H1 (cell line): ENCODE measurements around the gene FLRT2. TPM values are rescaled to one million over a fixed set of nuclear protein-coding genes. Genes with fewer than 3 reads are reported as not detected.

Source experiments
- CTCF ChIA-PET: fragments of 300-600 bp; sonication (Branson Sonifier 250); formaldehyde crosslinking; loops from one replicate; lab custom pipeline; 2021; ENCODE audit not compliant: partially characterized antibody; lab: Charles Lee
- POLR2A ChIA-PET: fragments of 300-600 bp; sonication (Branson Sonifier 250); formaldehyde crosslinking; loops from one replicate; lab custom pipeline; 2021; ENCODE audit warnings: inconsistent platforms; ENCODE audit not compliant: partially characterized antibody; lab: Charles Lee
- DNase-seq, 2 experiments: peaks; one replicate each; pipeline versions ENCODE4 v3.0.0 to v3.0.0-alpha.2; 2010 to 2022; ENCODE audit warnings: low spot score in 2 of 2, low read depth in 1 of 2, mixed read lengths in 1 of 2
- FAIRE-seq: peaks from 2 replicates; lab custom pipeline; 2011; peaks lifted over from hg19 to GRCh38; lab: Jason Lieb, UNC
- H2AFZ ChIP-seq: 2 replicates; pipeline ENCODE4 v1.8.1; 2012; ENCODE audit warnings: low read length, inconsistent platforms
- H2AK5ac ChIP-seq: 2 replicates; pipeline ENCODE4 v1.6.1; 2013; ENCODE audit warnings: low read depth, low read length
- H2BK120ac ChIP-seq: replicated peaks from 2 replicates; pipeline ENCODE3; 2013; ENCODE audit warnings: low read depth, low read length, inconsistent platforms
- H2BK12ac ChIP-seq: 2 replicates; pipeline ENCODE4 v1.6.1; 2013; ENCODE audit warnings: low read depth, low read length
- H2BK15ac ChIP-seq: 2 replicates; pipeline ENCODE4 v1.6.1; 2013; ENCODE audit warnings: low read length
- H2BK20ac ChIP-seq: 2 replicates; pipeline ENCODE4 v1.6.1; 2013; ENCODE audit warnings: low read length
- H2BK5ac ChIP-seq: 2 replicates; pipeline ENCODE4 v1.6.1; 2013; ENCODE audit warnings: low read depth, low read length
- H3K14ac ChIP-seq: 2 replicates; pipeline ENCODE4 v1.6.1; 2013; ENCODE audit warnings: inconsistent platforms; ENCODE audit not compliant: insufficient read length
- H3K18ac ChIP-seq: 2 replicates; pipeline ENCODE4 v1.6.1; 2013; ENCODE audit warnings: low read length; ENCODE audit errors: extremely low read depth
- H3K23ac ChIP-seq: 2 replicates; pipeline ENCODE4 v1.6.1; 2013; ENCODE audit warnings: inconsistent platforms; ENCODE audit not compliant: insufficient read length
- H3K23me2 ChIP-seq: 2 replicates; pipeline ENCODE4 v1.6.1; 2013; ENCODE audit warnings: low read depth, low read length
- H3K27ac ChIP-seq: 2 replicates; pipeline ENCODE4 v1.6.1; 2011; ENCODE audit warnings: low read depth, low read length, inconsistent platforms
- H3K27me3 ChIP-seq, 4 experiments: replicated peaks in 1 of 4; 1 replicate in 1 of 4; 2 replicates in 3 of 4; pipeline versions ENCODE4 v1.6.1 to v1.8.1; 2011 to 2013; ENCODE audit warnings: low read length in 3 of 4, mild to moderate bottlenecking in 3 of 4, inconsistent platforms in 2 of 4, mixed read lengths in 2 of 4, moderate library complexity in 1 of 4; ENCODE audit not compliant: control insufficient read depth in 3 of 4, insufficient read depth in 3 of 4; ENCODE audit errors: extremely low read depth in 1 of 4
- H3K36me3 ChIP-seq, 4 experiments: 2 replicates each; pipeline versions ENCODE4 v1.6.1 to v1.8.1; 2011 to 2013; ENCODE audit warnings: mild to moderate bottlenecking in 4 of 4, low read length in 3 of 4, moderate library complexity in 2 of 4, control low read depth in 1 of 4, inconsistent platforms in 1 of 4; ENCODE audit not compliant: insufficient read depth in 4 of 4, control insufficient read depth in 2 of 4
- H3K4ac ChIP-seq: replicated peaks from 2 replicates; pipeline ENCODE3; 2013; ENCODE audit warnings: low read length, low read depth, mixed read lengths, inconsistent platforms; ENCODE audit not compliant: insufficient read length
- H3K4me1 ChIP-seq, 4 experiments: replicated peaks in 1 of 4; 1 replicate in 1 of 4; 2 replicates in 3 of 4; pipeline versions ENCODE4 v1.6.1 to v1.8.1; 2011 to 2013; ENCODE audit warnings: low read length in 3 of 4, inconsistent platforms in 2 of 4, mixed read lengths in 1 of 4; ENCODE audit not compliant: insufficient read depth in 4 of 4, control insufficient read depth in 3 of 4
- H3K4me2 ChIP-seq, 2 experiments: 2 replicates each; pipeline versions ENCODE4 v1.6.1 to v1.8.1; 2011 to 2013; ENCODE audit warnings: low read depth in 2 of 2, low read length in 2 of 2, control low read depth in 1 of 2, inconsistent platforms in 1 of 2, mild to moderate bottlenecking in 1 of 2; ENCODE audit not compliant: insufficient read depth in 1 of 2
- H3K4me3 ChIP-seq, 4 experiments: fragments of 200-600, 300-600 bp in 1 of 4; sonication (generic), shearing (Covaris generic), sonication (Bioruptor Twin) in 1 of 4; 2 replicates each; pipeline versions ENCODE4 v1.5.1 to v1.8.1; 2011 to 2016; ENCODE audit warnings: low read length in 4 of 4, low read depth in 3 of 4, control low read depth in 2 of 4, inconsistent platforms in 2 of 4, mild to moderate bottlenecking in 2 of 4, mixed read lengths in 1 of 4, moderate library complexity in 1 of 4; ENCODE audit not compliant: insufficient read depth in 2 of 4; ENCODE audit errors: extremely low read depth in 1 of 4
- H3K56ac ChIP-seq: replicated peaks from 2 replicates; pipeline ENCODE3; 2013; ENCODE audit warnings: low read depth, mild to moderate bottlenecking, mixed read lengths, low read length, inconsistent platforms; ENCODE audit not compliant: insufficient read length
- H3K79me1 ChIP-seq: 2 replicates; pipeline ENCODE4 v1.6.1; 2013; ENCODE audit warnings: low read depth, low read length, control low read depth
- H3K79me2 ChIP-seq, 2 experiments: 2 replicates each; pipeline versions ENCODE4 v1.6.1 to v1.8.1; 2012 to 2013; ENCODE audit warnings: low read length in 2 of 2, mild to moderate bottlenecking in 2 of 2, inconsistent platforms in 1 of 2; ENCODE audit not compliant: insufficient read depth in 2 of 2, control insufficient read depth in 1 of 2
- H3K9ac ChIP-seq, 4 experiments: replicated peaks in 1 of 4; 1 replicate in 1 of 4; 2 replicates in 3 of 4; pipeline versions ENCODE4 v1.6.1 to v1.8.1; 2011 to 2013; ENCODE audit warnings: low read depth in 3 of 4, low read length in 3 of 4, control low read depth in 2 of 4, mild to moderate bottlenecking in 2 of 4, moderate library complexity in 2 of 4, inconsistent platforms in 1 of 4; ENCODE audit errors: extremely low read depth in 1 of 4
- H3K9me3 ChIP-seq, 2 experiments: 2 replicates each; pipeline versions ENCODE4 v1.6.1 to v1.8.1; 2012 to 2013; ENCODE audit warnings: mild to moderate bottlenecking in 2 of 2, moderate library complexity in 2 of 2, control low read depth in 1 of 2, inconsistent platforms in 1 of 2, low read depth in 1 of 2, low read length in 1 of 2, mixed read lengths in 1 of 2; ENCODE audit not compliant: insufficient read depth in 2 of 2
- H4K20me1 ChIP-seq, 2 experiments: replicated peaks in 1 of 2; 2 replicates each; pipeline versions ENCODE3 to v1.8.1; 2011 to 2013; ENCODE audit warnings: inconsistent platforms in 2 of 2, low read length in 2 of 2, mild to moderate bottlenecking in 1 of 2; ENCODE audit not compliant: insufficient read depth in 2 of 2, control insufficient read depth in 1 of 2
- H4K5ac ChIP-seq: 2 replicates; pipeline ENCODE4 v1.6.1; 2013; ENCODE audit warnings: low read length, low read depth, mixed read lengths, inconsistent platforms; ENCODE audit not compliant: insufficient read length
- H4K8ac ChIP-seq: 2 replicates; pipeline ENCODE4 v1.8.0; 2013; ENCODE audit warnings: mild to moderate bottlenecking, moderate library complexity, low read length, inconsistent platforms; ENCODE audit not compliant: insufficient read depth; ENCODE audit errors: extremely low read depth
- H4K91ac ChIP-seq: replicated peaks from 2 replicates; pipeline ENCODE3; 2013; ENCODE audit warnings: low read length, mixed read lengths, inconsistent platforms; ENCODE audit not compliant: insufficient read length
- BACH1 ChIP-seq: IDR thresholded peaks from 2 replicates; pipeline ENCODE4 v1.6.1; 2012; ENCODE audit warnings: low read length, improper control_type of control experiment
- BRCA1 ChIP-seq: IDR thresholded peaks from 2 replicates; pipeline ENCODE4 v1.6.1; 2012; ENCODE audit warnings: low read depth, low read length, improper control_type of control experiment
- CEBPB ChIP-seq: IDR thresholded peaks from 2 replicates; pipeline ENCODE4 v1.6.1; 2012; ENCODE audit warnings: low read depth, low read length
- EGR1 ChIP-seq: IDR thresholded peaks from 2 replicates; pipeline ENCODE4 v1.6.1; 2011; ENCODE audit warnings: low read depth, low read length, borderline replicate concordance
- HDAC2 ChIP-seq, 2 experiments: fragments of 300-600 bp in 1 of 2; sonication (generic) in 1 of 2; IDR thresholded peaks; 2 replicates each; pipeline ENCODE4 v1.6.1; 2011 to 2012; ENCODE audit warnings: low read depth in 2 of 2, low read length in 2 of 2, mild to moderate bottlenecking in 2 of 2, moderate library complexity in 2 of 2, borderline replicate concordance in 1 of 2, inconsistent platforms in 1 of 2
- KDM5A ChIP-seq: fragments of 200-600 bp; IDR thresholded peaks from 2 replicates; pipeline ENCODE4 v1.7.1; 2012; ENCODE audit warnings: mild to moderate bottlenecking, low read length, inconsistent platforms, mixed read lengths
- MAFK ChIP-seq: IDR thresholded peaks from 2 replicates; pipeline ENCODE4 v1.6.1; 2012; ENCODE audit warnings: low read depth, mild to moderate bottlenecking, improper control_type of control experiment, low read length
- NRF1 ChIP-seq: IDR thresholded peaks from 2 replicates; pipeline ENCODE4 v1.6.1; 2011; ENCODE audit warnings: mild to moderate bottlenecking, low read depth, low read length, improper control_type of control experiment
- RBBP5 ChIP-seq: IDR thresholded peaks from 2 replicates; pipeline ENCODE4 v1.7.1; 2012; ENCODE audit warnings: low read depth, mild to moderate bottlenecking, inconsistent platforms, low read length, moderate library complexity, borderline replicate concordance
- SAP30 ChIP-seq: fragments of 300-600 bp; sonication (generic); IDR thresholded peaks from 2 replicates; pipeline ENCODE4 v1.7.1; 2012; ENCODE audit warnings: low read length, moderate library complexity, mild to moderate bottlenecking, inconsistent platforms; ENCODE audit not compliant: insufficient read depth, insufficient replicate concordance
- SIN3A ChIP-seq, 2 experiments: IDR thresholded peaks in 1 of 2; conservative IDR thresholded peaks in 1 of 2; 2 replicates each; pipeline ENCODE4 v1.6.1; 2011 to 2012; ENCODE audit warnings: low read length in 2 of 2, improper control_type of control experiment in 1 of 2, low read depth in 1 of 2, mild to moderate bottlenecking in 1 of 2
- SIX5 ChIP-seq: IDR thresholded peaks from 2 replicates; pipeline ENCODE4 v1.6.1; 2011; ENCODE audit warnings: mild to moderate bottlenecking, low read depth, low read length
- SP2 ChIP-seq: IDR thresholded peaks from 2 replicates; pipeline ENCODE4 v1.6.1; 2012; ENCODE audit warnings: mild to moderate bottlenecking, low read length, inconsistent platforms
- SRF ChIP-seq: IDR thresholded peaks from 2 replicates; pipeline ENCODE4 v1.6.1; 2011; ENCODE audit warnings: mild to moderate bottlenecking, low read depth, low read length, moderate library complexity
- TBP ChIP-seq: IDR thresholded peaks from 2 replicates; pipeline ENCODE4 v1.6.1; 2011; ENCODE audit warnings: low read depth, low read length, improper control_type of control experiment
- WGBS, 2 experiments: shearing (Covaris generic) in 1 of 2; methylation state at CpG; one replicate each; pipeline versions ENCODE4 v1.1.6 to v1.1.7; 2013 to 2015; ENCODE audit warnings: low lambda C conversion rate in 2 of 2, mixed read lengths in 2 of 2, inconsistent platforms in 1 of 2, low coverage in 1 of 2, missing lambda C conversion rate in 1 of 2; ENCODE audit not compliant: insufficient replicate concordance in 2 of 2, insufficient coverage in 1 of 2, insufficient read length in 1 of 2; ENCODE audit errors: extremely low coverage in 1 of 2, missing lambda C conversion rate in 1 of 2; 5-methylcytosine and 5-hydroxymethylcytosine counted together
- polyA plus RNA-seq, 7 experiments: library from polyadenylated mRNA; depleted of rRNA in 3 of 7; stranded (reverse) in 5 of 7; unstranded in 2 of 7; fragments of >200 nt in 5 of 7; fragments of 200-250 nt in 2 of 7; gene quantifications; 1 replicate in 5 of 7; 2 replicates in 1 of 7; 4 replicates in 1 of 7; pipeline versions ENCODE4 v1.2.1 to v1.2.3, GENCODE V29; 2011 to 2013; ENCODE audit warnings: missing spikeins in 2 of 7, mixed read lengths in 2 of 7
- total RNA-seq: library from RNA; stranded (reverse); fragmentation: NEBNext Ultra II Directional; extraction: Animal tissue kit (Norgen Biotek cat#: 25700); gene quantifications from 2 replicates; pipeline ENCODE4 v1.2.1, GENCODE V29; 2021

FLRT2 gene
- total and polyA plus RNA-seq, 2 of the 8 experiments (the other 6 are each of a cell fraction or from before 2014, with no cell fraction given): 2.4 to 6.9 TPM

DNA sequence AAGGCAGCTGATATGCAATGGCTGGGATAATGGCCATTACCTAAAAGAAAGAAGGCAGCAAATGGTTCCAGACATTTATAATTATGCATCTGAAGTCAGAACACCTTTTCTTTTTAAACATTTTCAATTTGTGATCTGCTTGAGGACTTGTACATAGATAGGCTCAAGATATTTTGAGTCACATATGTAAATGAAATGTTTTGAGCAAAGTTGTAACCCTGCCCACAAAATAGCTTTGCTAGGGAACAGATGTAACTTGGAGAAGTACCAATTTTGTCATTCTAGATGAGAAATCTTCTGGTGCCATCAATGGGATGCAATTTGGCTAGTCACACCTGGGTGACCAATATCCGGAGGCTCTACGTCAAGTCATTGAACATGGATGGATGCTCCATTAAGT is 123.1 kb downstream of the FLRT2 start:
- H4K8ac ChIP-seq: no peak overlapping the region
- H4K91ac ChIP-seq: no peak overlapping the region
- H2AK5ac ChIP-seq: no peak overlapping the region
- no peak overlapping the region for H2BK20ac ChIP-seq
- FAIRE-seq (no peak), DNase-seq (no peak)
- no peaks in the 10 kb centered on the region; the same call in 1 of the 2 replicates for H3K23me2 ChIP-seq
- H2AFZ ChIP-seq: no peak overlapping the region
- H4K20me1 ChIP-seq: no peaks in the 10 kb centered on the region
- no peak overlapping the region for H2BK120ac ChIP-seq
- POLR2A ChIA-PET: no interaction called here
- no peaks in the 10 kb centered on the region for H3K79me1 ChIP-seq
- no peaks in the 10 kb centered on the region for H3K36me3 ChIP-seq
- H3K4me1 ChIP-seq: no peaks in the 10 kb centered on the region
- H3K9ac ChIP-seq: no peak overlapping the region
- H3K27me3 ChIP-seq: no peaks in the 10 kb centered on the region
- H3K18ac ChIP-seq: no peak overlapping the region
- no peak overlapping the region for H3K4me2 ChIP-seq
- WGBS, 2 experiments: 95% methylated on average over 2 of the region's 2 CpGs; no CpG with 5 or more reads in 1 of the 2 experiments
- no peak overlapping the region for H3K14ac ChIP-seq
- no peaks in the 10 kb centered on the region for H3K9me3 ChIP-seq
- H3K4ac ChIP-seq: no peak overlapping the region
- no peak overlapping the region for H3K56ac ChIP-seq
- H4K5ac ChIP-seq: no peak overlapping the region
- H3K23ac ChIP-seq: no peak overlapping the region
- no peak overlapping the region for H2BK15ac ChIP-seq
- no peak overlapping the region for H2BK12ac ChIP-seq
- H2BK5ac ChIP-seq: no peak overlapping the region
- CTCF ChIA-PET: interaction anchor here (0.6 kb wide), 1 partner anchor 41 kb away, joined by 3 read pairs; no protein-coding TSS in a partner anchor
- H3K27ac ChIP-seq: no peak overlapping the region
- no peak overlapping the region for H3K4me3 ChIP-seq
- no peaks in the 10 kb centered on the region for H3K79me2 ChIP-seq
- no peak for TF ChIP-seq SP2
- no peak for TF ChIP-seq CEBPB
- TF ChIP-seq TBP: no peak
- TF ChIP-seq BACH1: no peak
- TF ChIP-seq EGR1: no peak
- no peak for TF ChIP-seq MAFK
- no peak for TF ChIP-seq RBBP5
- TF ChIP-seq SAP30: no peak
- no peak for TF ChIP-seq SIN3A (conservative IDR thresholded peaks at IDR 0.05 in 1 of 2, IDR thresholded peaks at IDR 0.05 in 1 of 2; ENCODE audit: low read depth in 1 of 2, low read length in 2 of 2)
- TF ChIP-seq SRF: no peak
- TF ChIP-seq HDAC2 (IDR thresholded peaks at IDR 0.05; ENCODE audit: borderline replicate concordance in 1 of 2, low read depth in 2 of 2, low read length in 2 of 2): no peak
- no peak for TF ChIP-seq NRF1
- no peak for TF ChIP-seq KDM5A
- no peak for TF ChIP-seq SIX5
- TF ChIP-seq BRCA1: no peak
